ENCODE results near the gene BRD3OS. TPM values are rescaled to one million over a fixed set of nuclear protein-coding genes. Genes with fewer than 3 reads are reported as not detected.

BRD3OS gene
- total and polyA plus RNA-seq, 2 experiments from 2014 or later = 9.2 to 16.0 TPM

DNA sequence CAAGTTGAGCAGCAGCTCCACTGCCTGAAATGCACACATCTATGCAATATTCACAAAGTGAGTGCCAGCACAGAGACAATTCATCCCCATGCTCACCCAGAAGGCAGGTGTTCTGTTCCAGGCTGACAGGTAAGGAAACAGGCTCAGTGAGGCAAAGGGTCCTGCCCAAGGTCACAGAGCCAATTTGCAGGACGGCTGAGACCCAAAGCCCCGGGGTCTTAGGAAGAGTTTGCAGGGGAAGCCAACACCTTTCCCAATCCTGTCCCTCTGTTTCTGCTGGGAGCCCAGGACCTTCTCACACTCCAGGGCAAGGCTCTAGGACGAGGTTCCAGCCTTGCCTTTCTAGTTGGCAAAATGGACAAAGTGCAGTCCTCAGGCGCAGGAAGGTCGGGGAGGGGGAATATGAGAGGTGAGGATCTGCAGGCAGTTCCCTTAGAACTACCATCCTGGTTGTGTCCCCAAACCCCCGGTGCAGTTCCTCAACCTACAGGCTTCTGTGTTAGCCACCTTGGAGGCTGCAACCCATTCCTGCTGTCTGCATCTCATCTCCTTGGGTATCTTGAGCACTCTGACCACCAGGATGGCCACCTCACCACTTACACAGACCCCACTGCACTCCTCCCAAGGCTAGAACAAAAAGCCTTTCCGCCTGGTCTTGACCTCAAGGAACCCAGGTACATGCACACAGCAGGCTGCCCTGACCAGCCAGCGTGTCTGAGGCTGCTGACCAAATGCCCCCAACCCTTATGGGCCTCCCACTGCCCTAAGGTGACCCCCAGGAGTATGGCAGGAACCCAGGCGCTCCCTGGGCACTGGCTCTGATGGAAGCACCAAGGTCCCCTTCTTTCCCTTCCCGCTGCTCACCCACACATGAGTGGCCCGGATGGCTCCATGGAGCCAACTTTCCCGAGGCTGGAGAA is 44.5 kb downstream of the BRD3OS start:
- H3K27me3 Mint-ChIP-seq (ENCODE audit: insufficient read depth, low read depth, poor library complexity) = peaks cover 21% of the 10 kb centered on the region
- Histone ChIP-seq H3K27ac (ENCODE audit: low read depth) (no peak overlapping the region), H3K4me1 (ENCODE audit: insufficient read depth) (peaks cover 8% of the 10 kb centered on the region; the same call in 1 of the 2 replicates), H3K4me3 (no peak overlapping the region), H3K79me2 (replicated peaks; ENCODE audit: insufficient read depth) (peaks cover 24% of the 10 kb centered on the region), H2AFZ (peak overlapping the region; percentile 59; the same call in 1 of the 2 replicates), H3K9me2 (ENCODE audit: insufficient read depth) (no peaks in the 10 kb centered on the region), H3F3A (replicated peaks; ENCODE audit: low read depth) (no peaks in the 10 kb centered on the region), H3K27me3 (ENCODE audit: insufficient read depth) (no peaks in the 10 kb centered on the region), H4K20me1 (replicated peaks; ENCODE audit: insufficient read depth) (peaks cover 22% of the 10 kb centered on the region), H3K36me3 (ENCODE audit: insufficient read depth) (no peaks in the 10 kb centered on the region), H3K4me2 (peak overlapping the region; percentile 90; the same call in 1 of the 2 replicates)
- no peak for ATAC-seq
- H3K27ac Mint-ChIP-seq = no peak overlapping the region
- peaks cover 20% of the 10 kb centered on the region for H3K4me1 Mint-ChIP-seq
- DNase-seq (ENCODE audit: low spot score) = no peak
- TF ChIP-seq ZNF462 (CRISPR knock-in tag; IDR thresholded peaks at IDR 0.05) (no peak), POLR2AphosphoS5 (IDR thresholded peaks at IDR 0.05; ENCODE audit: low read depth) (no peak), EZH2 (IDR thresholded peaks at IDR 0.05; ENCODE audit: low read depth, unreplicated experiment) (no peak), NANOG (IDR thresholded peaks at IDR 0.05; ENCODE audit: borderline replicate concordance) (no peak), JUNB (IDR thresholded peaks at IDR 0.05; ENCODE audit: unreplicated experiment) (no peak), STAT1 (IDR thresholded peaks at IDR 0.05; ENCODE audit: unreplicated experiment) (no peak), ZNF114 (CRISPR knock-in tag; IDR thresholded peaks at IDR 0.05) (no peak), ZNF331 (CRISPR knock-in tag; IDR thresholded peaks at IDR 0.05; ENCODE audit: low read depth) (no peak)
- TF ChIP-seq, protein P1, sequence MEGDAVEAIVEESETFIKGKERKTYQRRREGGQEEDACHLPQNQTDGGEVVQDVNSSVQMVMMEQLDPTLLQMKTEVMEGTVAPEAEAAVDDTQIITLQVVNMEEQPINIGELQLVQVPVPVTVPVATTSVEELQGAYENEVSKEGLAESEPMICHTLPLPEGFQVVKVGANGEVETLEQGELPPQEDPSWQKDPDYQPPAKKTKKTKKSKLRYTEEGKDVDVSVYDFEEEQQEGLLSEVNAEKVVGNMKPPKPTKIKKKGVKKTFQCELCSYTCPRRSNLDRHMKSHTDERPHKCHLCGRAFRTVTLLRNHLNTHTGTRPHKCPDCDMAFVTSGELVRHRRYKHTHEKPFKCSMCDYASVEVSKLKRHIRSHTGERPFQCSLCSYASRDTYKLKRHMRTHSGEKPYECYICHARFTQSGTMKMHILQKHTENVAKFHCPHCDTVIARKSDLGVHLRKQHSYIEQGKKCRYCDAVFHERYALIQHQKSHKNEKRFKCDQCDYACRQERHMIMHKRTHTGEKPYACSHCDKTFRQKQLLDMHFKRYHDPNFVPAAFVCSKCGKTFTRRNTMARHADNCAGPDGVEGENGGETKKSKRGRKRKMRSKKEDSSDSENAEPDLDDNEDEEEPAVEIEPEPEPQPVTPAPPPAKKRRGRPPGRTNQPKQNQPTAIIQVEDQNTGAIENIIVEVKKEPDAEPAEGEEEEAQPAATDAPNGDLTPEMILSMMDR (conservative IDR thresholded peaks at IDR 0.05; ENCODE audit: low read depth in 2 of 2) = no peak
- TF ChIP-seq, protein P2, sequence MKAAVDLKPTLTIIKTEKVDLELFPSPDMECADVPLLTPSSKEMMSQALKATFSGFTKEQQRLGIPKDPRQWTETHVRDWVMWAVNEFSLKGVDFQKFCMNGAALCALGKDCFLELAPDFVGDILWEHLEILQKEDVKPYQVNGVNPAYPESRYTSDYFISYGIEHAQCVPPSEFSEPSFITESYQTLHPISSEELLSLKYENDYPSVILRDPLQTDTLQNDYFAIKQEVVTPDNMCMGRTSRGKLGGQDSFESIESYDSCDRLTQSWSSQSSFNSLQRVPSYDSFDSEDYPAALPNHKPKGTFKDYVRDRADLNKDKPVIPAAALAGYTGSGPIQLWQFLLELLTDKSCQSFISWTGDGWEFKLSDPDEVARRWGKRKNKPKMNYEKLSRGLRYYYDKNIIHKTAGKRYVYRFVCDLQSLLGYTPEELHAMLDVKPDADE (IDR thresholded peaks at IDR 0.05) = no peak
- H3K36me3 Mint-ChIP-seq (ENCODE audit: low read depth) = peaks cover 15% of the 10 kb centered on the region; the same call in 2 of the 3 replicates
- peak overlapping the region; percentile 74; the same call in 1 of the 3 replicates for H3K4me3 Mint-ChIP-seq
- peaks cover 23% of the 10 kb centered on the region for H3K9me3 Mint-ChIP-seq
